H1 (cell line): Measurements from ENCODE around the gene IFT80.

ENCODE experiments used
- POLR2A ChIP-seq, 2 experiments: IDR thresholded peaks; 1 replicate in 1 of 2; 2 replicates in 1 of 2; pipeline ENCODE4 v1.6.1; 2011; ENCODE audit warnings: low read depth in 2 of 2, low read length in 2 of 2, mild to moderate bottlenecking in 2 of 2; ENCODE audit errors: control extremely low read depth in 1 of 2
- RAD21 ChIP-seq, 2 experiments: IDR thresholded peaks in 1 of 2; conservative IDR thresholded peaks in 1 of 2; 2 replicates each; pipeline ENCODE4 v1.6.1; 2011; ENCODE audit warnings: low read depth in 2 of 2, low read length in 2 of 2, improper control_type of control experiment in 1 of 2, inconsistent platforms in 1 of 2, mild to moderate bottlenecking in 1 of 2, moderate library complexity in 1 of 2
- YY1 ChIP-seq: IDR thresholded peaks from 2 replicates; pipeline ENCODE4 v1.6.1; 2011; ENCODE audit warnings: low read depth, mild to moderate bottlenecking, low read length
- TF ChIP-seq, protein P1 (sequence below), 3 experiments: IDR thresholded peaks; 1 replicate in 2 of 3; 2 replicates in 1 of 3; pipeline versions ENCODE4 v1.5.1 to v1.6.1; 2011; ENCODE audit warnings: low read length in 3 of 3, mild to moderate bottlenecking in 3 of 3, inconsistent platforms in 2 of 3, low read depth in 1 of 3, moderate library complexity in 1 of 3; ENCODE audit not compliant: insufficient read depth in 1 of 3; ENCODE audit errors: control extremely low read depth in 1 of 3

DNA sequence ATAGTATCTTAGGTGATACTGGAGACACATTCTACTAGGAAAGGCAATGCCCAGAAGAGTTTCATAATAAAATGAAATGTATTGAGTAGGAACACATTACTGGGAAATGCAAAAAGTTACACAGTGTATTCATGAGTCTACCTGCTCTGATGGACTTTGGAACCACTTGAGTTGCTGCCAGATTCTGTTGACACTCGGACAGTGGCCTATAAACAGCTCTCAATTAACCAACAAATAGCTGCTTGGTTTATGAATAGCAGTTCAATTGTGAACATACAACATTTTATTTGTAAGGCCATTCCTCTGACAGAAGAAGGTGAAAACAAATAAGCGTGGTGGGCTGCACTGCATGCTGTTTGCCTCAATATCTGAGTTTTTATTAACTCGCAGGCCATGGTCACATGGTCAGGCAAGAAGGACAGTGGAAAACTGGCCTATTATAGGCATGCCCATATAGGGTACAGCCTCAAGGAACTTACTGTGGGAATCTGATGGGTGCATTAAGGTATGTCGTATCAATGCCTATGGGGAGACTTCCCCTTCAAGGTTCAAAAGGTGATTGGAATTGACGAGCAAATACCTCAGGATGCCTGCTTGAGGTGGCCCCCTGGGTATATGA lies 107.6 kb downstream of the IFT80 start:
- TF ChIP-seq POLR2A (IDR thresholded peaks at IDR 0.05; ENCODE audit: control extremely low read depth in 1 of 2, low read depth in 2 of 2, low read length in 2 of 2) (no peak), YY1 (no peak), RAD21 (IDR thresholded peaks at IDR 0.05 in 1 of 2, conservative IDR thresholded peaks at IDR 0.05 in 1 of 2; ENCODE audit: low read depth in 2 of 2, low read length in 2 of 2) (no peak)
- TF ChIP-seq, protein P1, sequence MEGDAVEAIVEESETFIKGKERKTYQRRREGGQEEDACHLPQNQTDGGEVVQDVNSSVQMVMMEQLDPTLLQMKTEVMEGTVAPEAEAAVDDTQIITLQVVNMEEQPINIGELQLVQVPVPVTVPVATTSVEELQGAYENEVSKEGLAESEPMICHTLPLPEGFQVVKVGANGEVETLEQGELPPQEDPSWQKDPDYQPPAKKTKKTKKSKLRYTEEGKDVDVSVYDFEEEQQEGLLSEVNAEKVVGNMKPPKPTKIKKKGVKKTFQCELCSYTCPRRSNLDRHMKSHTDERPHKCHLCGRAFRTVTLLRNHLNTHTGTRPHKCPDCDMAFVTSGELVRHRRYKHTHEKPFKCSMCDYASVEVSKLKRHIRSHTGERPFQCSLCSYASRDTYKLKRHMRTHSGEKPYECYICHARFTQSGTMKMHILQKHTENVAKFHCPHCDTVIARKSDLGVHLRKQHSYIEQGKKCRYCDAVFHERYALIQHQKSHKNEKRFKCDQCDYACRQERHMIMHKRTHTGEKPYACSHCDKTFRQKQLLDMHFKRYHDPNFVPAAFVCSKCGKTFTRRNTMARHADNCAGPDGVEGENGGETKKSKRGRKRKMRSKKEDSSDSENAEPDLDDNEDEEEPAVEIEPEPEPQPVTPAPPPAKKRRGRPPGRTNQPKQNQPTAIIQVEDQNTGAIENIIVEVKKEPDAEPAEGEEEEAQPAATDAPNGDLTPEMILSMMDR (IDR thresholded peaks at IDR 0.05; ENCODE audit: control extremely low read depth in 1 of 3, insufficient read depth in 1 of 3, low read depth in 1 of 3, low read length in 3 of 3) = no peak
